Right lobe of liver (tissue), 4 donors: ENCODE results near the gene ARID5B.

Experiments used
- POLR2A ChIP-seq: fragments of 450-650 bp; IDR thresholded peaks from one replicate; pipeline ENCODE4 v1.6.1; 2017; ENCODE audit warnings: antibody characterized with exemption, mild to moderate bottlenecking
- TF ChIP-seq, protein P1 (sequence below), 4 donors: fragments of 200-600 bp in 3 of 4; fragments of 450-650 bp in 1 of 4; IDR thresholded peaks; one replicate each; pipeline versions ENCODE4 v1.5.1 to v1.8.0; 2016 to 2022; ENCODE audit warnings: antibody characterized with exemption in 4 of 4, mild to moderate bottlenecking in 2 of 4
- donor health status: DM: no; HTN: no; CAD: no.
- donor health status: DM: no; HTN: no; CAD: no.
- donor health status: DM: no; HTN: yes; CAD: no.

DNA sequence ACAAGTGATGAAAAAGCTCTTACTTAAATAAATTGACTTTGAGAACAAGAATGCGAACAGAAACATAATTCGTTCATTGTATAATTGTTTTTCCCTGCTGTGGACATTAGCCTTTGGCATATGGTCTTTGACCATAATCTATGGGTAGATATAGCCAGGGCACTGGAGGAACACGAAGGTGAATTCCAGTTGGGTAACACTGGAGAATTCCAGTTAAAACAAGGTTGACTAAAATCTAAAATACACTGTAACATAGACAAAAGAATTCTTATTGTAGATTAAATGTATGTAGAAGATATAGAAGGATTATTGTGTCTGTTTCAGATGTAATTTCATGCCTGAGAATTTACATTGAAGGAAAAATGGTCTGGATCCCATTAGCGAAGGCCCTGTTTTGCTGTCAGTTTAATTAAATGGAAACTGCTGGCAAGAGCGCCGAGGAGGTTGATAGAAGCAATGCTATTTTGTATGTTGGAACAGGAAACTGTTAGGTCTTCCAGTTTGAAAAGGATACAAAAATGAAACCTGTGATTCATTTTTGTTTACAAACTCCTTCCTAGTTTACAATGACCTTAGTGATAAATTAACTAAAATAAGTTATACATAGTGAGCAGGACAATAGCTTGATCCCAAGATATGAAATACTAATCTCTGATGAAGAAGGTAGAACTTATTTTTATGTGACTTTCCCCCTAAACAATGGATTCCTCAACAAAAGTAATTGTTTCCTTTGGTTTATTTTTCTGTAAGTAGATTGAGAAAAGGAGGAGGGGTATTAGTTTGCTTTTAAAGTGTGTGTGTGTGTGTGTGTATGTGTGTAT, 68.9 kb downstream of the ARID5B start:
- TF ChIP-seq, protein P1, sequence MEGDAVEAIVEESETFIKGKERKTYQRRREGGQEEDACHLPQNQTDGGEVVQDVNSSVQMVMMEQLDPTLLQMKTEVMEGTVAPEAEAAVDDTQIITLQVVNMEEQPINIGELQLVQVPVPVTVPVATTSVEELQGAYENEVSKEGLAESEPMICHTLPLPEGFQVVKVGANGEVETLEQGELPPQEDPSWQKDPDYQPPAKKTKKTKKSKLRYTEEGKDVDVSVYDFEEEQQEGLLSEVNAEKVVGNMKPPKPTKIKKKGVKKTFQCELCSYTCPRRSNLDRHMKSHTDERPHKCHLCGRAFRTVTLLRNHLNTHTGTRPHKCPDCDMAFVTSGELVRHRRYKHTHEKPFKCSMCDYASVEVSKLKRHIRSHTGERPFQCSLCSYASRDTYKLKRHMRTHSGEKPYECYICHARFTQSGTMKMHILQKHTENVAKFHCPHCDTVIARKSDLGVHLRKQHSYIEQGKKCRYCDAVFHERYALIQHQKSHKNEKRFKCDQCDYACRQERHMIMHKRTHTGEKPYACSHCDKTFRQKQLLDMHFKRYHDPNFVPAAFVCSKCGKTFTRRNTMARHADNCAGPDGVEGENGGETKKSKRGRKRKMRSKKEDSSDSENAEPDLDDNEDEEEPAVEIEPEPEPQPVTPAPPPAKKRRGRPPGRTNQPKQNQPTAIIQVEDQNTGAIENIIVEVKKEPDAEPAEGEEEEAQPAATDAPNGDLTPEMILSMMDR (IDR thresholded peaks at IDR 0.05), result no peak
- TF ChIP-seq POLR2A, result no peak
